SK-N-SH (cell line): ENCODE results near the gene CCDC81. TPM values are rescaled to one million over a fixed set of nuclear protein-coding genes. Genes with fewer than 3 reads are reported as not detected.

ENCODE experiments used
- CTCF ChIA-PET: fragments of 300-600, 350-600 bp; formaldehyde crosslinking; extraction: SDS; loops from one replicate; lab custom pipeline; 2021; lab: Yijun Ruan, JAX
- POLR2A ChIA-PET: fragments of 350-600 bp; sonication (Branson Sonifier 250); formaldehyde crosslinking; extraction: SDS; loops from one replicate; lab custom pipeline; 2020; ENCODE audit warnings: antibody characterized with exemption, inconsistent platforms; lab: Yijun Ruan, JAX
- DNase-seq: peaks from one replicate; pipeline ENCODE4 v3.0.0; 2012
- H2AFZ ChIP-seq: fragments of 200-600 bp; sonication (generic); 2 replicates; pipeline ENCODE4 v1.8.1; 2016; ENCODE audit warnings: antibody characterized with exemption, mild to moderate bottlenecking, low read depth
- H3F3A ChIP-seq: fragments of 200-600 bp; sonication (generic); replicated peaks from 2 replicates; pipeline ENCODE3; 2016; ENCODE audit warnings: antibody characterized with exemption, mild to moderate bottlenecking; ENCODE audit not compliant: insufficient read depth
- H3K27ac ChIP-seq, 2 experiments: fragments of 200-500 bp in 1 of 2; fragments of 200-600 bp in 1 of 2; sonication (Bioruptor generic) in 1 of 2; sonication (generic), shearing (Covaris generic) in 1 of 2; 2 replicates each; pipeline versions ENCODE4 v1.5.1 to v1.6.1; 2014 to 2016; ENCODE audit warnings: low read depth in 2 of 2, inconsistent platforms in 1 of 2, low read length in 1 of 2, mild to moderate bottlenecking in 1 of 2, mixed read lengths in 1 of 2
- H3K27me3 ChIP-seq: fragments of 200-600 bp; sonication (generic), shearing (Covaris generic); 2 replicates; pipeline ENCODE4 v1.6.1; 2016; ENCODE audit warnings: mixed run types; ENCODE audit not compliant: insufficient read depth
- H3K36me3 ChIP-seq, 2 experiments: fragments of 200-500 bp in 1 of 2; fragments of 200-600 bp in 1 of 2; sonication (Bioruptor generic) in 1 of 2; sonication (generic) in 1 of 2; replicated peaks in 1 of 2; 2 replicates each; pipeline versions ENCODE3 to v1.5.1; 2014 to 2016; ENCODE audit warnings: low read length in 1 of 2, mild to moderate bottlenecking in 1 of 2; ENCODE audit not compliant: insufficient read depth in 2 of 2, control insufficient read depth in 1 of 2
- H3K4me1 ChIP-seq, 2 experiments: fragments of 200-500 bp in 1 of 2; fragments of 200-600 bp in 1 of 2; sonication (Bioruptor generic) in 1 of 2; sonication (generic), shearing (Covaris generic) in 1 of 2; 2 replicates each; pipeline versions ENCODE4 v1.5.1 to v1.6.1; 2014 to 2016; ENCODE audit warnings: low read depth in 1 of 2, low read length in 1 of 2, mixed run types in 1 of 2; ENCODE audit not compliant: insufficient read depth in 2 of 2, control insufficient read depth in 1 of 2
- H3K4me2 ChIP-seq: fragments of 200-600 bp; sonication (generic), shearing (Covaris generic); 2 replicates; pipeline ENCODE4 v1.6.1; 2017; ENCODE audit warnings: mixed run types
- H3K4me3 ChIP-seq, 2 experiments: fragments of 200-500 bp in 1 of 2; fragments of 200-600 bp in 1 of 2; sonication (Bioruptor generic) in 1 of 2; sonication (generic), shearing (Covaris generic) in 1 of 2; 2 replicates each; pipeline versions ENCODE4 v1.5.1 to v1.8.1; 2014 to 2016; ENCODE audit warnings: low read depth in 2 of 2, inconsistent platforms in 1 of 2, low read length in 1 of 2, mild to moderate bottlenecking in 1 of 2, mixed read lengths in 1 of 2, moderate library complexity in 1 of 2
- H3K79me2 ChIP-seq: fragments of 200-600 bp; sonication (generic); 2 replicates; pipeline ENCODE4 v1.8.1; 2017; ENCODE audit warnings: mild to moderate bottlenecking; ENCODE audit not compliant: insufficient read depth
- H3K9ac ChIP-seq: fragments of 200-600 bp; sonication (generic); 2 replicates; pipeline ENCODE4 v1.6.1; 2017; ENCODE audit warnings: mixed run types
- H3K9me2 ChIP-seq: fragments of 200-600 bp; sonication (generic); 2 replicates; pipeline ENCODE4 v1.6.1; 2017; ENCODE audit warnings: mixed run types
- H3K9me3 ChIP-seq: fragments of 200-600 bp; sonication (generic); 2 replicates; pipeline ENCODE4 v1.6.1; 2017; ENCODE audit warnings: mixed run types, mild to moderate bottlenecking, moderate library complexity
- H4K20me1 ChIP-seq: fragments of 200-600 bp; sonication (generic); 2 replicates; pipeline ENCODE4 v1.6.1; 2017; ENCODE audit warnings: mild to moderate bottlenecking, mixed run types; ENCODE audit not compliant: insufficient read depth
- GABPA ChIP-seq: IDR thresholded peaks from 2 replicates; pipeline ENCODE4 v1.4.0; 2012; ENCODE audit warnings: low read depth, mild to moderate bottlenecking
- GATA2 ChIP-seq: sonication (generic); formaldehyde crosslinking; IDR thresholded peaks from 2 replicates; pipeline ENCODE4 v1.5.0; 2020; ENCODE audit warnings: mild to moderate bottlenecking, missing genetic modification reagents
- RAD21 ChIP-seq: IDR thresholded peaks from 2 replicates; pipeline ENCODE4 v1.6.1; 2012; ENCODE audit warnings: mild to moderate bottlenecking, low read length
- SMC3 ChIP-seq: IDR thresholded peaks from 2 replicates; pipeline ENCODE4 v1.6.1; 2012; ENCODE audit warnings: low read depth, low read length, improper control_type of control experiment
- TCF12 ChIP-seq: IDR thresholded peaks from 2 replicates; pipeline ENCODE4 v1.4.0; 2012
- WGBS: methylation state at CpG from one replicate; pipeline ENCODE4 v1.1.6; 2017; ENCODE audit warnings: low lambda C conversion rate; 5-methylcytosine and 5-hydroxymethylcytosine counted together
- polyA plus RNA-seq, 3 experiments: library from polyadenylated mRNA; depleted of rRNA; stranded (reverse); fragments of >200 nt; gene quantifications; 2 replicates each; pipeline ENCODE4 v1.2.3, GENCODE V29; 2012
- TF ChIP-seq, protein P1 (sequence below): IDR thresholded peaks from 2 replicates; pipeline ENCODE4 v1.4.0; 2012; ENCODE audit warnings: low read depth
- TF ChIP-seq, protein P2 (sequence below): fragments of 200-600 bp; sonication (generic); IDR thresholded peaks from 2 replicates; pipeline ENCODE4 v1.6.1; 2017; ENCODE audit warnings: antibody characterized with exemption, mild to moderate bottlenecking, moderate library complexity

Gene CCDC81
- polyA plus RNA-seq, 1 of the 3 experiments (the other 2 are of a cell fraction), result 0.49 TPM

DNA sequence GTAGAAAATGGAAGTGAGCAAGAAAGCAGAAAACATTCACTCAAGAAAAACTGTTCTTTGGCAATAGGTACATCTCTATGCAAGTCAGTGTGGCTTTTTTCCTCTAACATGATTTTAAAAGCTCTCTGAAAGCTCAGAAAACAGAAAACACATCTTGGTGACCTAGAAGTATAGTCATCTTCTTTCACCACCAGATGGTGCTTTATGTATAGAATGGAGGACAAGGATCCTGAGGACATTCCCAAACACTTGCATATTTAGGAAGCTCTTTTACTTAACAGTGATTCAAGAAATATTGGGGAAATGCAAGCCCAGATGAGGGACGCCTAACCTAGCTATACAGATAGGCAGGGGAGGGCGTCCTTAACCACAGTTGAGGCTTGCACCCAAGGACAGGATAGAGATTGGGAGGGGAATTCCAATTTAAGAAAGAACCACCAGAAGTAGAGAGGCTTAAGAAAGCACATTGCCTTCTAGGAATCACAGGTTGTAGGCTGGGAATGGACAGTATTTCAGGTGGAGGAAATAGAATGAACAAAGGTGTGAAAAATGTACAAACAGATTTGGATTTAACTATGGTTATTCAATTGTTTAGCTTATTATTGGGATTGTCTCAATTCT lies 13.8 kb upstream of the CCDC81 start:
- Histone ChIP-seq H3F3A (no peaks in the 10 kb centered on the region), H3K9ac (no peak overlapping the region), H3K36me3 (no peaks in the 10 kb centered on the region), H3K27me3 (no peaks in the 10 kb centered on the region), H3K4me3 (no peak overlapping the region), H2AFZ (no peak overlapping the region), H3K27ac (no peak overlapping the region), H3K4me1 (no peaks in the 10 kb centered on the region), H3K9me3 (no peaks in the 10 kb centered on the region), H4K20me1 (no peaks in the 10 kb centered on the region), H3K79me2 (no peaks in the 10 kb centered on the region), H3K4me2 (no peak overlapping the region), H3K9me2 (no peaks in the 10 kb centered on the region)
- peak; percentile 52 for TF ChIP-seq SMC3
- TF ChIP-seq, protein P1, sequence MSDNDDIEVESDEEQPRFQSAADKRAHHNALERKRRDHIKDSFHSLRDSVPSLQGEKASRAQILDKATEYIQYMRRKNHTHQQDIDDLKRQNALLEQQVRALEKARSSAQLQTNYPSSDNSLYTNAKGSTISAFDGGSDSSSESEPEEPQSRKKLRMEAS, result no peak
- TF ChIP-seq, protein P2, sequence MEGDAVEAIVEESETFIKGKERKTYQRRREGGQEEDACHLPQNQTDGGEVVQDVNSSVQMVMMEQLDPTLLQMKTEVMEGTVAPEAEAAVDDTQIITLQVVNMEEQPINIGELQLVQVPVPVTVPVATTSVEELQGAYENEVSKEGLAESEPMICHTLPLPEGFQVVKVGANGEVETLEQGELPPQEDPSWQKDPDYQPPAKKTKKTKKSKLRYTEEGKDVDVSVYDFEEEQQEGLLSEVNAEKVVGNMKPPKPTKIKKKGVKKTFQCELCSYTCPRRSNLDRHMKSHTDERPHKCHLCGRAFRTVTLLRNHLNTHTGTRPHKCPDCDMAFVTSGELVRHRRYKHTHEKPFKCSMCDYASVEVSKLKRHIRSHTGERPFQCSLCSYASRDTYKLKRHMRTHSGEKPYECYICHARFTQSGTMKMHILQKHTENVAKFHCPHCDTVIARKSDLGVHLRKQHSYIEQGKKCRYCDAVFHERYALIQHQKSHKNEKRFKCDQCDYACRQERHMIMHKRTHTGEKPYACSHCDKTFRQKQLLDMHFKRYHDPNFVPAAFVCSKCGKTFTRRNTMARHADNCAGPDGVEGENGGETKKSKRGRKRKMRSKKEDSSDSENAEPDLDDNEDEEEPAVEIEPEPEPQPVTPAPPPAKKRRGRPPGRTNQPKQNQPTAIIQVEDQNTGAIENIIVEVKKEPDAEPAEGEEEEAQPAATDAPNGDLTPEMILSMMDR, result peak; percentile 59
- peak; percentile 52 for TF ChIP-seq RAD21
- DNase-seq, result no peak
- 33% methylated on average over 2 of the region's 2 CpGs for WGBS
- ChIA-PET POLR2A (no interaction called here), CTCF (interaction anchor here (0.6 to 1.3 kb wide), 3 partner anchors 26 to 440 kb away, joined by 3 to 4 read pairs (median 3); no protein-coding TSS in a partner anchor)

DNA sequence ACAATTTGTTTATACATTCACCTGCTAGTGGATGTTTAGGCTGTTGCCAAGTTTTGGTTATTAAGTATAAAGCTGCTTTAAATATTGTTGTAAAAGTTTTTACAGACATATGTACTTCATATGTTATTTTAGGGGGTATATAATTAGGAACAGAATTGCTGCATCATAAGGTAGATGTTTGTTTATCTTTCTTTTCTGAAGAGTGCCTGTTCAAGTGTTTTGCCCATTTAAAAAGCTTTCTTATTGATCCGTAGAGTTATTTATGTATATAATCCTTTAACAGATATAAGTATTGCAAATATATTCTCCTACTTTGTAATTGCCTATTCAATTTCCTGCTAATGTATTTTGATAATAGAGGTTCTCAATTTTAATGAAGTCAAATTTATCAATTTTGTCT lies 11.3 kb upstream of the CCDC81 start:
- no peaks in the 10 kb centered on the region for H3F3A ChIP-seq
- H3K27ac ChIP-seq, result no peak overlapping the region
- no peaks in the 10 kb centered on the region for H3K9me3 ChIP-seq
- no peaks in the 10 kb centered on the region for H3K9me2 ChIP-seq
- H3K27me3 ChIP-seq, result no peaks in the 10 kb centered on the region
- no peaks in the 10 kb centered on the region for H3K79me2 ChIP-seq
- CTCF ChIA-PET, result no interaction called here
- H3K4me2 ChIP-seq, result no peak overlapping the region
- H3K9ac ChIP-seq, result no peak overlapping the region
- no peak overlapping the region for H3K4me3 ChIP-seq
- no peaks in the 10 kb centered on the region for H4K20me1 ChIP-seq
- no peak for DNase-seq
- 93% methylated on average over 1 of the region's 1 CpG for WGBS
- H3K36me3 ChIP-seq, result no peaks in the 10 kb centered on the region
- POLR2A ChIA-PET, result no interaction called here
- H2AFZ ChIP-seq, result no peak overlapping the region
- no peaks in the 10 kb centered on the region for H3K4me1 ChIP-seq
- no peak for TF ChIP-seq GABPA

DNA sequence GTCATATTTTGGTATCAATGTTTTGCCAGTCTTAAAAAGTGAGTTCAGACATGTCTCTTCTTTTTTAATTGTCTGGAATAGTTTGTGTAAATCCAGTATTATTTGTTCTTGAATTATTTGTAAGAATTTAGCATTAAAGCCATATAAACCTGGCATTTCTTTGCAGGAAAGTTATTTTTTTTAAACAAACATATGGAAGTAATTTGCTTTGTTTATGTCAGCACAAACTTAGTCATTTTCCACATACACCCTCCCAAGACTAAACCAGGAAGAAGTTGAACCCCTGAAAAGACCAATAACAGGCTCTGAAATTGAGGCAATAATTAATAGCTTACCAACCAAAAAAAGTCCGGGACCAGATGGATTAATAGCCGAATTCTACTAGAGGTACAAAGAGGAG lies 9.1 kb upstream of the CCDC81 start:
- Histone ChIP-seq H3K4me1 (no peaks in the 10 kb centered on the region), H2AFZ (no peak overlapping the region), H3F3A (no peaks in the 10 kb centered on the region), H3K27me3 (no peaks in the 10 kb centered on the region), H3K79me2 (no peaks in the 10 kb centered on the region)
- TF ChIP-seq TCF12, result 0 out of 2 replicates have a peak, but pooled peaks have one; percentile 19
- TF ChIP-seq GATA2 (CRISPR knock-in tag), result no peak
- TF ChIP-seq, all 33 proteins: peak for 1
- Histone ChIP-seq H3K36me3 (no peaks in the 10 kb centered on the region), H3K9me2 (no peaks in the 10 kb centered on the region), H3K4me2 (no peak overlapping the region), H3K4me3 (no peak overlapping the region), H3K27ac (no peak overlapping the region), H4K20me1 (no peaks in the 10 kb centered on the region), H3K9me3 (no peaks in the 10 kb centered on the region), H3K9ac (no peak overlapping the region)
- ChIA-PET POLR2A (no interaction called here), CTCF (no interaction called here)
- 74% methylated on average over 2 of the region's 2 CpGs for WGBS
- no peak for DNase-seq
